Stimulated activated CD4-positive, alpha-beta T cell treated with anti-CD3 and anti-CD28 coated beads, Interleukin-4, amount 100 ng/mL, for 24 hours (primary cell): ENCODE data around the gene CAST.

Experiments used
- DNase-seq: peaks from one replicate; pipeline ENCODE4 v3.0.0-alpha.2; 2020

CAST gene

DNA sequence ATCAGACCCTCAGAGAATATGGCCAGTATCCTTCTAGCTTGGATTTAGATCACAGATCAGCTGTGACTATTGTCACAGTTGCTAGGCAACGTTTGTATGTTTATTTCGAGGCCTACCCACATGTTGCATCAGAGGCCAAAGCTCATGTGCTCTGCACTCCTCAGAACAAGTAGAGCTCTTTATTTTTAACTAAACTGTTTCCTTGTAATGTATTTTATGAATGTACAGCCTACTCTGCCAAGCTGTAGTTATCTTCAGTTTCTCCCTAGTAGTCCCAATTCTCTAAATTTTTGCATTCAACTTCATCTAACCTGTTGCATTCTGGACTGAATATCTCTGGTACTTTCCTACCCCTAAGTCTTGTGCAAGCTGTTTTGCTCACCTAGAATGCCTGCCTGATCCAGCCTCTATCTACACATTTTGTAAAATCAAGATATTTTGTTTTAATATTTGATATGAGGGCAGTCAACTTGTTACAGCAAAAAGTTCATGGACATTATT, 52.8 kb downstream of the CAST start:
- peak; percentile 27 for DNase-seq

DNA sequence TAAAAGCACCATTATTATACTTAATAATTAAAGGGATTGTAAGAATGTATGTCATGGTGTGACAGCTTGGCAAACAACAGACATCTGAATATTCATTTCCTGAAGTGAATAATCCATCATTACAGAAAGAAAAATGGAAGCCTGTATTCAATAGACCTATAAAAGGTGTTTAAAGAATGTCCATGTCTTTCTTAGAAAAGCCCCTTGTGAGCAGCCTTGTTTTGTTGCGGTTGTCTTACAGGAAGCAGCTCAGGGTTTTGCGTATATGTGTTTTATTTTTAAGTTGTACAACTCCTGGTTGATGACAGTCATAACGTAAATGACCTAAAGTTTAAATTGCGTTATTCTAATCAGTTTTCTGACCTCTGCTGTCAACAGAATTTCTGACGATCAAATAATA, 53.8 kb downstream of the CAST start:
- DNase-seq, result no peak

DNA sequence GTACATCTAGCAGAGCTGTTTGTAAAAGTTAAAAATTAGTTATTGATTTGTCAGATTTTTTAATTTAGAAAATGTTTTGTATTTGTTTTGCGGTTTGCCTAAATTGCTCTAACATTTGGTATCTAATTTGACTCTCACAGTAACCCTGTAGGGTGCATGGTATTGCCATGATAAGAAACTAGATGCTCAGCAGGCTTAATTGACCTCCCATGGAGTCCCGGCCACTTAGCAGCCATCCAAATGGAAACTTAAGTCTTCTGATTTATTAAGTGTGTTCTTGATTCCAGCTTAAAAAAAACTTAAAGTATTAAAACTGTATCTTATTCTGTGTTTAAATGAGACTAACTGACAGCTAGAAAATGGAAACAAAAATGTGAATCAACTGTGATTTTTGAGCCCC, 54.5 kb downstream of the CAST start:
- DNase-seq, result no peak

GRCh38 chr5:96717874-96718273, 55.7 kb downstream of the CAST start:
- DNase-seq, result no peak

- no peak for DNase-seq
Observed at GRCh38 chr5:96718635-96719077, 56.5 kb downstream of the CAST start.

DNA sequence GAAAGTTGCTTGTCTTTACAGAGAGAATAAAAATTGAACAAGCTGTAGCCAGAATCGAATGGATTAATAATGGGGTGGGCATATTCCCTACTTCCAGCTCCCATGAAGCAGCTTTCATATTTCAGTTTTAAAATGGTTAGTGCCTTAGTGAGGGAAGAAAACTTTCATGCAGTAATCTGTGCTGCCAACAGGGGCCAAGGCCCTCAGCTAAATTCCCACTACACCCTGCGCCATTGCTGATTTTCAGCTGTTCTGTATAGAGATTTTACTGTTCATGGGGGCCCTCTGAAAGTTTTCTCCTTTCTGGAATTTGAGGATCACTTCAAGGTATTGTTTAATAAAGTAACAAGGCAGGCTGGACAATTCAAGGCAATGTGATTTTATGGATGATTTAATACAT, 58.2 kb downstream of the CAST start:
- DNase-seq, result no peak

DNA sequence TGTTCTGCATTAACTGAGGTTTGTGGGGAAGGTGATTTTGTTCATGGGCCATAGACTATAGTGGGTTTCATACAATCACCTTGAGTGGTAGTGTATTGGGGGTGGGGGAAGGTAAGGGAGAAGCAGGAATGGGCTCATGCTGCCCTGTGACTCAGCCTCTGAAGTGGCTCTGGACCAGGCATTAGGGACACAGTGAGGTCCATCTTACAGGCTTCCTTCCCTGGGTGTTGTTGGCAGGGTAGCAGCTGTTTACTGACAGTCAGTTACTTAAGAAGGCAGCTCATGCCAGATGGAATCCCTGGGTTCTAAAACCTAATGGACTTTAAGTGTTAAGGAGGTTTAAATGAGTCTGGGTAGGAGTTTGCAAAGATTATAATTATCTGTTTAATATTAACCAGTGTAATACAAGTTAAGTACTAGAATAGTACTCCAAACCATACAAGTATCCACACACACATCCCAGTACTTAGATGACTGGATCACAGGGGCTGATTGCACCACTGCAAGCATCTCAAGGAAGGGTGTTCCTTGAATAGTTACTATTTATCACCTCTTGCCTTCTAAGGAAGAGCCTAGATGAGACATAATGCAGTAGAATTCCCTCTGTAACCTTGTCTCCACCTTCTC, 59.3 kb downstream of the CAST start:
- DNase-seq, result no peak

DNA sequence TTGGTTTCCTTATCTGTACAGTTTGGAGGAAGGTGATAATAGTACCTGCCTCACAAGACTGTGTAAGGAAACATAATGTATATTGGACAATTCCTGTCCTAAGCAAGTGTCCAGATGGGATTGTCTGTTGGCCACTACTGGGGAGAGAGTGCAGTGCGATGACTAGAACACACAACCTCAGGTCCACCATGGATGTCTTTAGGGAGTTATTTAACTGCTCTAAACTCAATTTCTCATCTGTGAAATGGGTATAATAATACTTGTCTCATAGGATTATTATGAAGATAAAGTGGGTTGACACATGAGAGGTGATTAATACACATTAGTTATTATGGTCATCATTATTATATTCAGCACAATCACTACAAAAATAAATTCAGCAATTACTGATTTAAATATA, 63.1 kb downstream of the CAST start:
- DNase-seq, result no peak

GRCh38 chr5:96726802-96727201, 64.6 kb downstream of the CAST start:
- DNase-seq, result no peak

GRCh38 chr5:96729156-96729555, 67.0 kb downstream of the CAST start:
- DNase-seq, result no peak

DNA sequence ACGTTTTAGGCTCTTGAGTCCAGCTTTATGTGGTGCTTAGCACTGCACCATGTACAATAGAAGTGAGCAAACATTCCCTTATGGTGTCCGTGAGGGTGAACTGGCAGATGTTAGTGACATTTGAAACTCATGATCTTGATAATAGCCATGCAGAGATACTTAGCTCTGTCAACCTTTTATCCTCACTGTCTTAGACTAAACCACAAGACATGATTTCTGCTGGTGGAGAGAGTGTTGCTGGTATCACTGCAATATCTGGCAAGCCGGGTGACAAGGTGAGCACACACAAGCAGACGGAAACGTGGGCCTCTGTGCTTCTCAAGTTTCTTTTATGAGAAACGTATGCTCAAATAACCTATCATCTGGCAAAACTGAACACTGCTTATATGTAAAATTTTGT, 68.4 kb downstream of the CAST start:
- DNase-seq, result no peak

- DNase-seq, result no peak
Observed at GRCh38 chr5:96733771-96734500, 71.8 kb downstream of the CAST start.

DNA sequence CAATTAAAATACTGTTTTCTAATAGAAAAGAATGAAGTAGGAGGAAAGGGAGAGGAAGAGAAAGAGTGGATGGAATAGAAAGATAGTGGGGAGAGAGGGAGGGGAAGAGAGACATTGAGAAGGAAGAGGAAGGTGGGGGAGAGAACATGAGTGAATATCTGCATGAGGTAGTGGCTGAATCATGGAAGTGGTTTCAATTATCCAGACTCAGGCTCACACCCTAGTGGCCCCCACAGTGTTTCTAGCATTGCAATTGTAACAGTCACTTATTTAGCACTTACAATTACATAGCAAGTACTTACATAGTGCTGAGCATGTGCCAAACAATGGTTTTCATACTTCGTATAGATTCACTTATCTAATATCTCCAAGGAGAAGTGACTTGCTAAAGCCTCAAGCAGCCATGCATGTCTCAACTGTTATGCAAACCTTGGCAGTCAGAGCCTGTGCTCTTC, 72.7 kb downstream of the CAST start:
- DNase-seq, result no peak

GRCh38 chr5:96736937-96737336, 74.8 kb downstream of the CAST start:
- no peak for DNase-seq

GRCh38 chr5:96741106-96741505, 78.9 kb downstream of the CAST start:
- DNase-seq, result no peak

- no peak for DNase-seq
Observed at GRCh38 chr5:96741891-96742309, 79.7 kb downstream of the CAST start.

- DNase-seq, result no peak
Observed at GRCh38 chr5:96742538-96742937, 80.4 kb downstream of the CAST start.

DNA sequence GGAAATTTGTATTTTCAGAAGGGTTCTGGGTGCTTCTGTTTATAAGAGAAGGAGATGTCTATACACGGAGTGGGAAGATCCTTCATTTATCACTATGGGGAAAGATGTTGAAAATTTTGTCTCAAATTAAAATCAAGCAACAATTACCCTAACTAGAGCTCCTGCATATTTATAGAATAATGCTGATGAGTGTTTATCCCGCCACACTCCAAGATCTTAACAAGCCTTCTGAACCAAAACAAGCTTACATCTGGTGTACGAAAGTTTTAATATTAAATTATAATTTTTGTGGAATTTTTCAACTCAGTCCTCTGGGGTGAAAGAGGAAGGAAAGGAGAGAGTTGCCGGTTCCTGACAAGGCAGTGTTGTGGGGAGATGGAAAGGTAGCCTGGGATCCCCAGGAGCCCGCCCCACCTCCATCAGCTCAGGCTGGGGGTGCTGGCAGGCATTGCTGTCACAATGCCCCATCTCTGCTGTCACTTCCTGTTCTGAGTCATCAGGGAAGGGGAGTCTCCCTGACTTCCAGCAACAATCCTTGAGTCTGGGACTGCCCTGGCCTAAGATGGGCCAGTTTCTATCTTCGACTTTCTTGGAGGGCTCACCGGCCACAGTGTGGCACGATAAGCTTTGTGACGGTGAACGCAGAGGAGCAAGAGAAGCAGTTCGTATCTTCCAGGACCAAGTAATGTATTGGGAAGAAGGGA, 81.0 kb downstream of the CAST start:
- DNase-seq, result no peak

DNA sequence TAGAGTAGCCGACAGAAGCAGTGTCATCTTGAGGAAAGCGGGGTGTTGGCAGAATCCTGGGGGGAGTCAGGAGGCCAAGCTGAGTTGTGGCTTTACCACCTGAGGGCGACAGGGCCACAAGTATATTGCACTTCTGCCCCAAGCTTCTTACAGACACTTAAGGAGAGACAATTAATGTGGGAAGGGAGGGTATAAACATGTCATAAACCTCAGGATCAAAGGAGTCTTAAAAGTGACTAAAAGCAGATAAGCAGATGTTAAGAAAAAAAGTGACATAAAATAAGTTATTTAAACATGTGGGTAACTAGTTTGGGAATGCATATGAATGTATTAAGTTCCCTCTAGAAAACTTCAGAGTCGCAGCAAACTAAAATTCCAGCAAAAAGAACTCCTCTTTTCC, 81.6 kb downstream of the CAST start:
- no peak for DNase-seq

GRCh38 chr5:96744218-96744617, 82.0 kb downstream of the CAST start:
- peak; percentile 7 for DNase-seq

GRCh38 chr5:96745025-96745424, 82.8 kb downstream of the CAST start:
- DNase-seq, result no peak

DNA sequence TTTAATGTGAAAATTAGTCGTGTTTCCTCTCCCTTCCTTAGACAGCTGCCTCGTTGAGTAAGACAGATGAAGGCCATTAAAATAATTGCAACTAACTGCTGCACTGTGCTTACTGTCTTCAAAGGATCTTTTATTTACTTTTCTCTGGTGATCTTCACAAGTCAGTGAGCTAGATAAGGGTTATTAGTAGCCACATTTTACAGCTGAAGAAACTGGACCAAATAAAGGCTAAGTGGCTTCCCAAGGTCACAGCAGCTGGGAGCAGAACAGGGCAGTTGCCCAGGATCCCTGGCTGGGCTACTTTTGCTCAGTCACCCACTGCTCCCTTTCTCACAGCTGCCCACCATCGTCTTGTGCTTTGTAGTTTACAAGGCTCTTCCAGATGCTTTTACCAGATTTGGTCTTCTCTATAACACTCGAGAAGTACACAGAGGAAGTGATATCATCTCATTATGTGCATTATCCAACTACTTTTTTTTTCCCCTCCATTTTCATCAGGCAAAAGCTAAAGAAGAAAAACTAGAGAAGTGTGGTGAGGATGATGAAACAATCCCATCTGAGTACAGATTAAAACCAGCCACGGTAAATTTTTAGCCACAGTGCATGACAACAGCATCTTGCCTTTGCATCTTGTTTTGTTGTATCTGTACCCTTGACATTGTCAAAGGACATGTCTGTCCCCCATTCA, 83.8 kb downstream of the CAST start:
- DNase-seq, result no peak

GRCh38 chr5:96747720-96748119, 85.5 kb downstream of the CAST start:
- no peak for DNase-seq
